Upper lobe of left lung (tissue), 4 donors: ENCODE results near the gene LRP1-AS.

Experiments used
- CTCF ChIP-seq, 6 experiments: fragments of 450-650 bp in 4 of 6; fragments of 200-600 bp in 2 of 6; sonication (generic) in 2 of 6; IDR thresholded peaks; one replicate each; pipeline ENCODE4 v1.5.1; 2016 to 2019; ENCODE audit warnings: antibody characterized with exemption in 6 of 6
- EP300 ChIP-seq, 4 donors: sonication (generic); formaldehyde crosslinking; IDR thresholded peaks; one replicate each; pipeline ENCODE4 v1.5.1; 2017; ENCODE audit warnings: antibody characterized with exemption in 4 of 4, control low read depth in 2 of 4
- POLR2A ChIP-seq, 4 donors: fragments of 450-650 bp; IDR thresholded peaks; one replicate each; pipeline ENCODE4 v1.5.1; 2016 to 2017; ENCODE audit warnings: antibody characterized with exemption in 4 of 4, mild to moderate bottlenecking in 2 of 4
- POLR2AphosphoS5 ChIP-seq, 2 donors: sonication (generic); formaldehyde crosslinking; IDR thresholded peaks; one replicate each; pipeline ENCODE4 v1.5.1; 2017; ENCODE audit warnings: antibody characterized with exemption in 2 of 2

- TF ChIP-seq POLR2A (IDR thresholded peaks at IDR 0.05) (no peak), POLR2AphosphoS5 (IDR thresholded peaks at IDR 0.05) (no peak), CTCF (IDR thresholded peaks at IDR 0.05) (no peak), EP300 (IDR thresholded peaks at IDR 0.05) (no peak)
Observed at GRCh38 chr12:57129321-57129842, 18.0 kb downstream of the LRP1-AS start.
